ENCODE data around the gene C19orf73.

GRCh38 chr19:49149652-49150105, 30.7 kb upstream of the C19orf73 start:
- no peak for TF ChIP-seq TCF4 (CRISPR knock-in tag; IDR thresholded peaks at IDR 0.05; ENCODE audit: borderline replicate concordance)
- TF ChIP-seq ARNTL (CRISPR knock-in tag; IDR thresholded peaks at IDR 0.05; ENCODE audit: borderline replicate concordance, low read depth): no peak
- TF ChIP-seq PATZ1 (CRISPR knock-in tag; IDR thresholded peaks at IDR 0.05; ENCODE audit: borderline replicate concordance): no peak
- no peak for TF ChIP-seq RARB (CRISPR knock-in tag; IDR thresholded peaks at IDR 0.05)
- no peak for TF ChIP-seq CSDC2 (CRISPR knock-in tag; IDR thresholded peaks at IDR 0.05)
- TF ChIP-seq CREB5 (CRISPR knock-in tag; IDR thresholded peaks at IDR 0.05; ENCODE audit: low read depth): no peak
- no peak for TF ChIP-seq BACH2 (CRISPR knock-in tag; IDR thresholded peaks at IDR 0.05; ENCODE audit: borderline replicate concordance)
- no peak for TF ChIP-seq ISL1 (CRISPR knock-in tag; IDR thresholded peaks at IDR 0.05)
